Kidney (tissue), 14 donors: ENCODE measurements around the gene STK16. TPM values are rescaled to one million over a fixed set of nuclear protein-coding genes. Genes with fewer than 3 reads are reported as not detected.

Source experiments
- DNase-seq, 5 donors: peaks; one replicate each; pipeline ENCODE4 v3.0.0-alpha.2; 2013 to 2020
- FAIRE-seq: peaks from 2 replicates; lab custom pipeline; 2012; peaks lifted over from hg19 to GRCh38; lab: Jason Lieb, UNC
- H3K27ac ChIP-seq, 2 donors: one replicate each; pipeline ENCODE4 v1.7.0; 2013; ENCODE audit warnings: low read depth in 2 of 2, low read length in 2 of 2, inconsistent platforms in 1 of 2
- H3K27me3 ChIP-seq: one replicate; pipeline ENCODE4 v1.7.1; 2013; ENCODE audit warnings: low read length, inconsistent platforms; ENCODE audit not compliant: control insufficient read depth, insufficient read depth
- H3K36me3 ChIP-seq, 3 donors: one replicate each; pipeline versions ENCODE4 v1.7.0 to v1.7.1; 2013; ENCODE audit warnings: low read length in 3 of 3, control low read depth in 1 of 3, inconsistent platforms in 1 of 3; ENCODE audit not compliant: insufficient read depth in 3 of 3, control insufficient read depth in 2 of 3
- H3K4me1 ChIP-seq, 3 donors: one replicate each; pipeline versions ENCODE4 v1.7.0 to v1.7.1; 2013; ENCODE audit warnings: low read length in 3 of 3, inconsistent platforms in 1 of 3, low read depth in 1 of 3; ENCODE audit not compliant: control insufficient read depth in 2 of 3, insufficient read depth in 2 of 3
- H3K4me3 ChIP-seq, 3 donors: one replicate each; pipeline versions ENCODE4 v1.7.0 to v1.8.1; 2013; ENCODE audit warnings: low read length in 3 of 3, control low read depth in 1 of 3, inconsistent platforms in 1 of 3
- H3K9ac ChIP-seq, 3 donors: one replicate each; pipeline versions ENCODE4 v1.7.0 to v1.7.1; 2013; ENCODE audit warnings: low read length in 3 of 3, control low read depth in 1 of 3, inconsistent platforms in 1 of 3
- H3K9me3 ChIP-seq, 3 donors: one replicate each; pipeline versions ENCODE4 v1.7.0 to v1.7.1; 2013; ENCODE audit warnings: low read length in 3 of 3, control low read depth in 1 of 3, inconsistent platforms in 1 of 3; ENCODE audit not compliant: control insufficient read depth in 2 of 3, insufficient read depth in 1 of 3
- intact Hi-C: fragments of 100-400 bp; cut with DNase I; formaldehyde crosslinking; loops from one replicate; pipeline ENCODE4 v1.11.1; 2022
- polyA plus RNA-seq: library from polyadenylated mRNA; stranded (reverse); fragments of 350-450 nt; fragmentation: Illumina TruSeq; extraction: RNeasy Lipid Tissue Mini Kit (QIAGEN cat#74804); gene quantifications from one replicate; pipeline ENCODE4 v1.2.3, GENCODE V29; 2014; ENCODE audit warnings: low read depth, low replicate concordance; ENCODE audit not compliant: insufficient read depth
- total RNA-seq: library from RNA; stranded (reverse); fragmentation: NEBNext Ultra II Directional; extraction: Animal tissue kit (Norgen Biotek cat#: 25700); gene quantifications from one replicate; pipeline ENCODE4 v1.2.1, GENCODE V29; 2021
- TF ChIP-seq, protein P1 (sequence below): IDR thresholded peaks from 3 replicates; pipeline ENCODE4 v1.5.1; 2012; ENCODE audit warnings: mild to moderate bottlenecking, moderate library complexity, borderline replicate concordance; ENCODE audit not compliant: insufficient read depth; ENCODE audit errors: extremely low read depth
- donor health status: control.
- donor health status: control.
- donor health status: control.
- donor health status: control.
- donor health status: control.
- donor health status: DM: yes; HTN: yes; CAD: no.
- donor health status: Normal renal cell carcinoma (clear cell type).

The STK16 gene
- total and polyA plus RNA-seq, 2 donors from 2014 or later, result 29.9 to 53.8 TPM

DNA sequence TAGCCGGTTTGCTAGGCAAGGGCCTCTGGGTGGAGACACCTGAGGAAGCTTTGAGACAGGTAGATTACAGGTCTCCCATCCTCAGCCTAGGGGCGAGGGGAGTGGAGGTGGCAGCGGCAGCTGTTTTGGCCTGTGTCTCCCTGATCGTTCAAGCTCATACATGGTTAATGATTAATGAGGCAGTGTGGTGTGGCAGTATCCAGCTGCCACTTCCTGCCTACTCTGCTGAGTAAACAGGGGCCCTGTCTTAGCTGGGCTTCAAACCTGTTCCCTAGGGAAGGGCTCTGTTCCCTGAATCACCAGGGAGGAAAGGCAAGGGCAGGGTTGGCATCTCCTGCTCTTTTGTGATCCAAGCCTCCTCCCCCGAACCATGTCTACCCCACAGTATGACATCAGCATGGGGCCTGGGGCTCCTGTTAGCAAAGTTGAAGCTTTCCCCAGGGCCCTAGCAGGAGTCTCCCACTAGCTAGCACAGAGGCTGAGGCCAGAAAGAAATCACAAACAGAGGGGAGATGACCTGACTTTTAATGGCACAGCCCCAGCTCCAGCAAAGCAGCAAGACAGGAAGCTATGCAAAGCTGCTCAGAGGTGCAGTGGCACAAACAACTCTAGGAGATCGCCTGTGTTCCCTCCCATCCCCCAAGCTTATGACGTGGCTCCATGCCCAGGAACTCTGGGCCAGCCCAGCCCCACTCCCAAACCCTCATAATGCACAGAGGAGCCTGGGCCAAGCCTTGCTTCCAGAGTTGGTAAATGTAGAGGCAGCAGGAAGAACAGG lies 4.1 kb downstream of the STK16 start:
- Histone ChIP-seq H3K4me3 (peak overlapping the region in 2 of 3 donors; percentile 15 to 20), H3K36me3 (peaks cover 2 to 12% (median 3%) of the 10 kb centered on the region in 3 donors), H3K27ac (peak overlapping the region; percentile 87 to 99), H3K9me3 (no peaks in the 10 kb centered on the region), H3K9ac (peak overlapping the region in 2 of 3 donors; percentile 33 to 38), H3K4me1 (peaks cover 6 to 76% (median 53%) of the 10 kb centered on the region in 3 donors), H3K27me3 (peaks cover 3% of the 10 kb centered on the region)
- FAIRE-seq (no peak), DNase-seq (peak; percentile 75 to 93 (median 89))
- TF ChIP-seq, protein P1, sequence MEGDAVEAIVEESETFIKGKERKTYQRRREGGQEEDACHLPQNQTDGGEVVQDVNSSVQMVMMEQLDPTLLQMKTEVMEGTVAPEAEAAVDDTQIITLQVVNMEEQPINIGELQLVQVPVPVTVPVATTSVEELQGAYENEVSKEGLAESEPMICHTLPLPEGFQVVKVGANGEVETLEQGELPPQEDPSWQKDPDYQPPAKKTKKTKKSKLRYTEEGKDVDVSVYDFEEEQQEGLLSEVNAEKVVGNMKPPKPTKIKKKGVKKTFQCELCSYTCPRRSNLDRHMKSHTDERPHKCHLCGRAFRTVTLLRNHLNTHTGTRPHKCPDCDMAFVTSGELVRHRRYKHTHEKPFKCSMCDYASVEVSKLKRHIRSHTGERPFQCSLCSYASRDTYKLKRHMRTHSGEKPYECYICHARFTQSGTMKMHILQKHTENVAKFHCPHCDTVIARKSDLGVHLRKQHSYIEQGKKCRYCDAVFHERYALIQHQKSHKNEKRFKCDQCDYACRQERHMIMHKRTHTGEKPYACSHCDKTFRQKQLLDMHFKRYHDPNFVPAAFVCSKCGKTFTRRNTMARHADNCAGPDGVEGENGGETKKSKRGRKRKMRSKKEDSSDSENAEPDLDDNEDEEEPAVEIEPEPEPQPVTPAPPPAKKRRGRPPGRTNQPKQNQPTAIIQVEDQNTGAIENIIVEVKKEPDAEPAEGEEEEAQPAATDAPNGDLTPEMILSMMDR, result no peak
- intact Hi-C loops, result no loop called here

DNA sequence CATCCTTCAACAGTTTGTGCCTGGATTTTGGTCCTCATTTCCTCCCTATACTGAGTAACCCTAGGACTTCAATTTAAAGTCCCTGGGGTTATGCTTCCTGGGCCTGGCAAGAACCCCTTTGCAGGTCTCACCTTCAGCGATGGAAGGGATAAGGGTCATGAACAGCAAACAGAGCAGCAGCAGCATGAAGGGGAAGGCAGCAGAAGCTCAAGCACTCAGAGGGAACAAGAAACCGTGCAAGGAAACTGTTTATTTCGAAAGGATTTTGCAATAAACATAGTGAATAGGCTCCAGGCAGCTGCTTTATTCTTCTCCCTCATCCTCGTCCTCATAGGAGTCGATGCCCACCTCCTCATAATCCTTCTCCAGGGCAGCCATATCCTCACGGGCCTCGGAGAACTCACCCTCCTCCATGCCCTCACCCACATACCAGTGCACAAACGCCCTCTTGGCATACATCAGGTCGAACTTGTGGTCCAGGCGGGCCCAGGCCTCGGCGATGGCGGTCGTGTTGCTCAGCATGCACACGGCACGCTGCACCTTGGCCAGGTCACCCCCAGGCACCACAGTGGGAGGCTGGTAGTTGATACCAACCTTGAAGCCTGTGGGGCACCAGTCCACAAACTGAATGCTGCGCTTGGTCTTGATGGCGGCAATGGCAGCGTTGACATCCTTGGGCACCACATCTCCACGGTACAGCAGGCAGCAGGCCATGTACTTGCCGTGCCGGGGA lies 4.9 kb downstream of the STK16 start:
- H3K27ac ChIP-seq, result peak overlapping the region; percentile 87 to 99
- H3K9ac ChIP-seq, result peak overlapping the region in 1 of 3 donors; percentile 38
- peaks cover 9% of the 10 kb centered on the region for H3K27me3 ChIP-seq
- peak overlapping the region in 1 of 3 donors; percentile 15 for H3K4me3 ChIP-seq
- DNase-seq, result peak in 1 of 5 donors; percentile 77
- H3K4me1 ChIP-seq, result peaks cover 6 to 73% (median 51%) of the 10 kb centered on the region in 3 donors
- H3K36me3 ChIP-seq, result peaks cover 2 to 12% (median 3%) of the 10 kb centered on the region in 3 donors
- intact Hi-C loops, result no loop called here
- TF ChIP-seq, protein P1, result no peak
- FAIRE-seq, result no peak
- no peaks in the 10 kb centered on the region for H3K9me3 ChIP-seq

DNA sequence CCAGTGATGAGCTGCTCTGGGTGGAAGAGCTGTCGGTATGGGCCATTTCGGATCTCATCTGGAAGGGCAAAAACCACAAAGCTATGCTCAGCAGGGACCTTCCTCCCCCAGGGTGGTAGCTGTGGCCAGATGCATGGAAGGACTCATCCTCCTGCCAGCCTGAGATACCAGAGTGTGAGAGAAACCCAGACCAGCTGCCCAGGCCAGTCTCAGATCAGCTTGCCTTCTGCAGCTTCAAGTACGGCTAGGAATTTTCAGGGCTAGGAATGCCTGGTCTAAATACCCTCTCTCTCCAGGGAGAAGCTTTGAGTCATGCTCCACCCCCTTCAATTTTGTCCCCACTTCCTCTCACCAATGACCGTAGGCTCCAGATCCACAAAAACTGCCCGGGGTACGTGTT lies 6.4 kb downstream of the STK16 start:
- peak overlapping the region in 2 of 3 donors; percentile 12 to 93 for H3K4me3 ChIP-seq

More for the DNA sequence above, 6.4 kb downstream of the STK16 start:
- FAIRE-seq (no peak), DNase-seq (peak in 1 of 5 donors; percentile 22)
- Histone ChIP-seq H3K9me3 (no peaks in the 10 kb centered on the region), H3K27ac (peak overlapping the region; percentile 81 to 85), H3K27me3 (peaks cover 15% of the 10 kb centered on the region), H3K36me3 (peaks cover 2 to 12% (median 3%) of the 10 kb centered on the region in 3 donors), H3K4me1 (peaks cover 3 to 61% (median 47%) of the 10 kb centered on the region in 3 donors), H3K9ac (peak overlapping the region in 2 of 3 donors; percentile 13 to 68)
- intact Hi-C loops, result no loop called here
- TF ChIP-seq, protein P1, result no peak
